ENCODE data around the gene SMCR8.
"Not testable (repeated sequence)": the region's sequence is repeated elsewhere in the genome, so short reads cannot be mapped to it uniquely, and the experiment has no call there.

Gene SMCR8

GRCh38 chr17:18360518-18360917 lies 45.4 kb downstream of the SMCR8 start:
- ATAC-seq (ENCODE audit: low read depth) (no peak), DNase-seq (ENCODE audit: low spot score in 2 of 2) (no peak)
- Mint-ChIP-seq H3K27ac (no peak overlapping the region), H3K4me3 (no peak overlapping the region), H3K9me3 (no peaks in the 10 kb centered on the region), H3K4me1 (peaks cover 12% of the 10 kb centered on the region), H3K36me3 (peaks cover 3% of the 10 kb centered on the region), H3K27me3 (no peaks in the 10 kb centered on the region)

GRCh38 chr17:18361837-18362697 lies 47.0 kb downstream of the SMCR8 start:
- ATAC-seq (ENCODE audit: low read depth) (no peak), DNase-seq (ENCODE audit: low spot score in 2 of 2) (no peak)
- Mint-ChIP-seq H3K4me3 (peak overlapping the region; percentile 98), H3K36me3 (no peaks in the 10 kb centered on the region), H3K27ac (no peak overlapping the region), H3K4me1 (peaks cover 12% of the 10 kb centered on the region), H3K9me3 (no peaks in the 10 kb centered on the region), H3K27me3 (no peaks in the 10 kb centered on the region)

- no peaks in the 10 kb centered on the region for H3K36me3 Mint-ChIP-seq
- H3K4me3 Mint-ChIP-seq: peak overlapping the region; percentile 98
- no peaks in the 10 kb centered on the region for H3K9me3 Mint-ChIP-seq
- H3K27ac Mint-ChIP-seq: peak overlapping the region; percentile 11
- no peaks in the 10 kb centered on the region for H3K27me3 Mint-ChIP-seq
- ATAC-seq (ENCODE audit: low read depth): no peak
- no peak for DNase-seq (ENCODE audit: low spot score in 2 of 2)
- H3K4me1 Mint-ChIP-seq: peaks cover 12% of the 10 kb centered on the region
These were observed 47.6 kb downstream of the SMCR8 start for GRCh38 chr17:18362698-18363100.

GRCh38 chr17:18363101-18364049 lies 48.3 kb downstream of the SMCR8 start, which contains the start of gene SHMT1:
TSS of gene SHMT1 (minus strand) at chr17:18363550. CDS start at chr17:18355981, 7,569 bp downstream.
- Mint-ChIP-seq H3K4me1 (peaks cover 12% of the 10 kb centered on the region), H3K9me3 (no peaks in the 10 kb centered on the region), H3K4me3 (peak within 1 kb of the TSS; percentile 98), H3K27me3 (peaks cover under 1% of the 10 kb centered on the region), H3K27ac (peak within 1 kb of the TSS; percentile 60), H3K36me3 (no peaks in the 10 kb centered on the region)
- DNase-seq (ENCODE audit: low spot score in 2 of 2) (peak; percentile 83 to 85), ATAC-seq (ENCODE audit: low read depth) (peak; percentile 100)

GRCh38 chr17:18364166-18364565 lies 49.1 kb downstream of the SMCR8 start:
- no peak overlapping the region for H3K4me3 Mint-ChIP-seq
- H3K36me3 Mint-ChIP-seq: no peaks in the 10 kb centered on the region
- peaks cover 12% of the 10 kb centered on the region for H3K4me1 Mint-ChIP-seq
- H3K9me3 Mint-ChIP-seq: no peaks in the 10 kb centered on the region
- H3K27me3 Mint-ChIP-seq: peaks cover 2% of the 10 kb centered on the region
- no peak for ATAC-seq (ENCODE audit: low read depth)
- no peak for DNase-seq (ENCODE audit: low spot score in 2 of 2)
- no peak overlapping the region for H3K27ac Mint-ChIP-seq

GRCh38 chr17:18368946-18369345 lies 53.9 kb downstream of the SMCR8 start:
- H3K9me3 Mint-ChIP-seq: no peaks in the 10 kb centered on the region
- ATAC-seq (ENCODE audit: low read depth): no peak

GRCh38 chr17:18370761-18371160 lies 55.7 kb downstream of the SMCR8 start:
- ATAC-seq (ENCODE audit: low read depth) (no peak), DNase-seq (ENCODE audit: low spot score in 2 of 2) (no peak)
- peaks cover 2% of the 10 kb centered on the region for H3K9me3 Mint-ChIP-seq
- H3K4me1 Mint-ChIP-seq: no peaks in the 10 kb centered on the region
- no peak overlapping the region for H3K4me3 Mint-ChIP-seq
- H3K27me3 Mint-ChIP-seq: peaks cover 11% of the 10 kb centered on the region
- peaks cover 1% of the 10 kb centered on the region for H3K36me3 Mint-ChIP-seq
- no peak overlapping the region for H3K27ac Mint-ChIP-seq

More at GRCh38 chr17:18368946-18369345, 53.9 kb downstream of the SMCR8 start:
- no peak for DNase-seq (ENCODE audit: low spot score in 2 of 2)
- Mint-ChIP-seq H3K4me3 (no peak overlapping the region), H3K4me1 (no peaks in the 10 kb centered on the region), H3K27me3 (peaks cover 11% of the 10 kb centered on the region), H3K27ac (no peak overlapping the region), H3K36me3 (no peaks in the 10 kb centered on the region)

- no peak overlapping the region for H3K4me3 Mint-ChIP-seq
- ATAC-seq (ENCODE audit: low read depth) (no peak), DNase-seq (ENCODE audit: low spot score in 2 of 2) (no peak)
- H3K27ac Mint-ChIP-seq: no peak overlapping the region
- peaks cover 1% of the 10 kb centered on the region for H3K36me3 Mint-ChIP-seq
- H3K4me1 Mint-ChIP-seq: no peaks in the 10 kb centered on the region
- peaks cover 2% of the 10 kb centered on the region for H3K9me3 Mint-ChIP-seq
- H3K27me3 Mint-ChIP-seq: peaks cover 11% of the 10 kb centered on the region
These were observed 56.4 kb downstream of the SMCR8 start for GRCh38 chr17:18371455-18371854.

GRCh38 chr17:18373181-18373580 lies 58.1 kb downstream of the SMCR8 start:
- ATAC-seq (ENCODE audit: low read depth); H3K27ac Mint-ChIP-seq; DNase-seq (ENCODE audit: low spot score in 2 of 2); H3K9me3 Mint-ChIP-seq; H3K4me1 Mint-ChIP-seq; H3K4me3 Mint-ChIP-seq; H3K36me3 Mint-ChIP-seq: not testable (repeated sequence)
- H3K27me3 Mint-ChIP-seq: peaks cover 13% of the 10 kb centered on the region

GRCh38 chr17:18374216-18374615 lies 59.1 kb downstream of the SMCR8 start:
- no peak for ATAC-seq (ENCODE audit: low read depth)
- peaks cover 5% of the 10 kb centered on the region for H3K4me1 Mint-ChIP-seq
- peaks cover 1% of the 10 kb centered on the region for H3K36me3 Mint-ChIP-seq
- no peak overlapping the region for H3K27ac Mint-ChIP-seq
- DNase-seq (ENCODE audit: low spot score in 2 of 2): no peak
- H3K9me3 Mint-ChIP-seq: peaks cover 2% of the 10 kb centered on the region
- no peak overlapping the region for H3K4me3 Mint-ChIP-seq
- peaks cover 14% of the 10 kb centered on the region for H3K27me3 Mint-ChIP-seq

Data from memory B cell (primary cell).